Neural crest cell (in vitro differentiated cells): ENCODE data around the gene KARS1. TPM values are rescaled to one million over a fixed set of nuclear protein-coding genes. Genes with fewer than 3 reads are reported as not detected.
A peak's percentile ranks its signal among the peaks of the same experiment; 100 is the strongest.

Source experiments
- DNase-seq: peaks from one replicate; pipeline ENCODE4 v3.0.0; 2021; ENCODE audit warnings: low read depth, mixed read lengths, low spot score
- H3K27ac Mint-ChIP-seq: one replicate; pipeline ENCODE4 v1.8.0; 2021; ENCODE audit warnings: mild to moderate bottlenecking, mixed read lengths; ENCODE audit not compliant: unreplicated experiment
- H3K27me3 Mint-ChIP-seq: 2 replicates; pipeline ENCODE4 v1.8.0; 2021; ENCODE audit warnings: low read depth, mild to moderate bottlenecking, mixed read lengths
- H3K36me3 Mint-ChIP-seq: 2 replicates; pipeline ENCODE4 v1.8.0; 2021; ENCODE audit warnings: low read depth, mild to moderate bottlenecking, mixed read lengths
- H3K4me1 Mint-ChIP-seq: 2 replicates; pipeline ENCODE4 v1.8.0; 2021; ENCODE audit warnings: mixed read lengths
- H3K4me3 Mint-ChIP-seq: one replicate; pipeline ENCODE4 v1.8.0; 2021; ENCODE audit warnings: mild to moderate bottlenecking, mixed read lengths
- H3K9me3 Mint-ChIP-seq: 2 replicates; pipeline ENCODE4 v1.8.0; 2021; ENCODE audit warnings: mixed read lengths
- total RNA-seq: library from RNA; stranded (reverse); gene quantifications from 2 replicates; pipeline ENCODE4 v1.2.1, GENCODE V29; 2021
- TF ChIP-seq, protein P1 (sequence below): fragments of 200-600 bp; sonication (generic); conservative IDR thresholded peaks from 2 replicates; pipeline ENCODE4 v1.5.0; 2021; ENCODE audit warnings: antibody characterized with exemption, mild to moderate bottlenecking

Gene KARS1
- total RNA-seq, 1 donor from 2014 or later, result 161 TPM

DNA sequence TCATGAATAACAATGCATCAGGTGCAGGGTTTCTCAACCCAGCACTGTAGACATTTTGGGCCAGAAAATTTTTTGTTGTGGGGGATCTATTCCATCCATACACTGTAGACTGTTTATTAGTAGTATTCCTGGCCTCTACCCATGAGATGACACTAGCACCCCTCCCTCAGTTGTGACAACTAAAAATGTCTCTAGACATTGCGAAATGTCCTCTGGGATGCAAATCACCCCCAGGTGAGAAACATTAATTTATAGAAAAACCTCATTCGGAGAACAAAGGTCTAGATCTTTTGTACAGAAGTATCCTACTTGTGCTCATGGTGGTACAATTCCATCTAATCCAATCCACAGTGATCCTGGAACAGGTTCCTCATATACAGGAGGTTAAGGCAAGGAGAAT lies 28.7 kb downstream of the KARS1 start:
- H3K27me3 Mint-ChIP-seq, result no peaks in the 10 kb centered on the region

DNA sequence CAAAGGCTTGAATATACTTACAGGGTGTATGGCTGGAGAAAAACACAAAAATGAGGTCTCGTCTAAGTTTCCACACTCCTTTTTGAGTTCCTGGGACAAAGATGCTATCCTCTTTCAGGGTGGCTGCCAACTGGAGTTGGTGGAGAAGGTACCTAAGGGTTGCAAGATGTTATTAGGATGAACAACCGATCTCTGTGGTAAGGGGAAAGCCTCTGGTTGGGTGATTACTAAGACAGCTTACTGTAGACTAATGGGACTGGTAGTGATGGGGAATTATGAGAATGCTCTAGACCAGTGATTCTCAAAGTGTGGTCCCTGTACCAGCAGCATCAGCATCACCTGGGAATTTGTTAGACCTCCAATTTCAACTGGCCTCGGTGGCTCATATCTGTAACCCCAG lies 30.3 kb downstream of the KARS1 start:
- no peak overlapping the region for H3K27ac Mint-ChIP-seq
- H3K27me3 Mint-ChIP-seq, result no peaks in the 10 kb centered on the region
- TF ChIP-seq, protein P1, sequence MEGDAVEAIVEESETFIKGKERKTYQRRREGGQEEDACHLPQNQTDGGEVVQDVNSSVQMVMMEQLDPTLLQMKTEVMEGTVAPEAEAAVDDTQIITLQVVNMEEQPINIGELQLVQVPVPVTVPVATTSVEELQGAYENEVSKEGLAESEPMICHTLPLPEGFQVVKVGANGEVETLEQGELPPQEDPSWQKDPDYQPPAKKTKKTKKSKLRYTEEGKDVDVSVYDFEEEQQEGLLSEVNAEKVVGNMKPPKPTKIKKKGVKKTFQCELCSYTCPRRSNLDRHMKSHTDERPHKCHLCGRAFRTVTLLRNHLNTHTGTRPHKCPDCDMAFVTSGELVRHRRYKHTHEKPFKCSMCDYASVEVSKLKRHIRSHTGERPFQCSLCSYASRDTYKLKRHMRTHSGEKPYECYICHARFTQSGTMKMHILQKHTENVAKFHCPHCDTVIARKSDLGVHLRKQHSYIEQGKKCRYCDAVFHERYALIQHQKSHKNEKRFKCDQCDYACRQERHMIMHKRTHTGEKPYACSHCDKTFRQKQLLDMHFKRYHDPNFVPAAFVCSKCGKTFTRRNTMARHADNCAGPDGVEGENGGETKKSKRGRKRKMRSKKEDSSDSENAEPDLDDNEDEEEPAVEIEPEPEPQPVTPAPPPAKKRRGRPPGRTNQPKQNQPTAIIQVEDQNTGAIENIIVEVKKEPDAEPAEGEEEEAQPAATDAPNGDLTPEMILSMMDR, result no peak
- no peak for DNase-seq
- H3K9me3 Mint-ChIP-seq, result no peaks in the 10 kb centered on the region
- no peak overlapping the region for H3K4me3 Mint-ChIP-seq
- H3K36me3 Mint-ChIP-seq, result peaks cover 21% of the 10 kb centered on the region
- H3K4me1 Mint-ChIP-seq, result peaks cover 16% of the 10 kb centered on the region

More for the DNA sequence above, 28.7 kb downstream of the KARS1 start:
- TF ChIP-seq, protein P1, result no peak
- DNase-seq, result no peak
- Mint-ChIP-seq H3K36me3 (peaks cover 15% of the 10 kb centered on the region), H3K4me1 (peaks cover 29% of the 10 kb centered on the region), H3K4me3 (peak overlapping the region; percentile 8), H3K9me3 (no peaks in the 10 kb centered on the region), H3K27ac (no peak overlapping the region)

DNA sequence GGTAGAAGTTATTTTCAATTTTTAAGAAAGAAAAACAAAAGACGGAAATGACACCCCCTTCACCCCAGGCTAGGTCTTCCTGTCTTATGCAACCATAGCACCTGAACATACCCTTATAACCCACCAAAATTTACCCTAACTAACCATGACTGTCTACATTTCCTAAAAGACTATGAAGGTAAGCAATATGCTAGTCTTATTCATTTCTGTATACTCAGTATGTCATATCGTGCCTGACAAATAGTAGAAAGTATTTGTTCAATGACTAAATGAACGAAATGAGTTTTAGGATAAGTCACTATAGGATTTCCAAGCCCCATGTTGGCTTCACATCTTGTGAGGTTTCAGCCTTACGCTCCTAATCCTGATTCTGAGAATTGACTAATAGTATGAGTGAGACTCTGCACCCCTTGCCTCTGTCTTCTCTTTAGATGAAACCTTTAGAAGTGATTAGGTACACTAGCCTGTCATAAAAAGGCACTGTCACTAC lies 30.9 kb downstream of the KARS1 start:
- no peaks in the 10 kb centered on the region for H3K27me3 Mint-ChIP-seq
- TF ChIP-seq, protein P1, result no peak
- peaks cover 22% of the 10 kb centered on the region for H3K36me3 Mint-ChIP-seq
- no peaks in the 10 kb centered on the region for H3K9me3 Mint-ChIP-seq
- DNase-seq, result no peak
- no peak overlapping the region for H3K27ac Mint-ChIP-seq
- H3K4me3 Mint-ChIP-seq, result no peak overlapping the region
- peaks cover 11% of the 10 kb centered on the region for H3K4me1 Mint-ChIP-seq

DNA sequence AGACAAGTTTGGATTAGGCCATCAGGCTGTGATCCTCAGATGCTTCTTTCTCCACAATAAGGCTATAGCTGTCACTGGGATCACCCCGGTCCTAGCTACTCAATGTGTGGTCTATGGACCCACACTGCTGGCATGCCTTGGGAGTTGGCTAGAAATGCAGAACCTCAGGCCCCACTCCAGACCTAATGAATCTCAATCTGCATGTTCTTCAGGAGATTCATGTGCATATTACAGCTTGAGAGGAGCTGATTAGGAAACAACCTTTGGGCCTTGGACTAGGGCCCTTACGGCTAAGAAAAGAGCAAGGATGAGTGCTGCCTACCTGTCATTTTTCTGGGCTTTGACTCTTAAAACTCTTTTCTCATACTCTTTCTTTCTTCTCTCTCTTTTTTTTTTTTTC lies 31.8 kb downstream of the KARS1 start:
- Mint-ChIP-seq H3K4me3 (no peak overlapping the region), H3K4me1 (peaks cover 1% of the 10 kb centered on the region), H3K36me3 (peaks cover 22% of the 10 kb centered on the region), H3K27me3 (no peaks in the 10 kb centered on the region), H3K27ac (no peak overlapping the region), H3K9me3 (no peaks in the 10 kb centered on the region)
- TF ChIP-seq, protein P1, result no peak
- DNase-seq, result no peak

DNA sequence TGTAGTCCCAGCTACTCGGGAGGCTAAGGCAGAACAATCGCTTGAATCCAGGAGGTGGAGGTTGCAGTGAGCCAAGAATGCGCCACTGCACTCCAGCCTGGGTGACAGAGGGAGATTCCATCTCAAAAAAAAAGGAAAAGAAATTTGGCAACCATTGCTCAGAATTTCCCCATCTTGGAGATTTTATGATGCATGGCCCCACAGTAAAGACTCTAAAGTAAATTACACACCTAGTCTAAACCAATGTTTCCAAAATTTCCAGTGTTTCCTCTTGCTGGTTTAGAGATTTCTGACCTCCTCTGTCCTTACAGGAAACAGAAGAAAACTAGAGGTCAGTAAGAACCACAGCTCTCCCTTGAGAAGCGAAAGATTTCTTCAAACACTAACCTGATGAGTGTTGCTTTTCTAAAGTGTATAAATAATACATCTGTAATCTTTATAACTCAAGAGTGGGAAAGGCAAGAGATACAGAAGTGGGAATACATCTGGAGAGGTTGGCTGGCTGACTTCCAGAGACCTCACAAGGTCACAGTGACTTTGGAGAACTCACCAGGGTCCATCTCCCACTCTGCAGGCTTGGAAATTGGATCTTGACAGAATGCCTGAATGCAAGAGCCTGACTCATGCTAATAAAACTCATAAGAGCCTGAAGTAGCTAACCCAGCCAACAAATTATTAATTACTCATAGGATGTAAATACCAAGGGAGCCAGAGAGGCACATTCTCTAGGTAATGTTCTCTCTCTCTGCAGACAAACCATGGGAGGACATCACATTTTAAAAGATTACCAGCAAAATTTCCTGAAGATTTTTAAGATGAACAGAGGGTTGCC lies 33.2 kb downstream of the KARS1 start:
- TF ChIP-seq, protein P1, result no peak
- no peak overlapping the region for H3K27ac Mint-ChIP-seq
- no peaks in the 10 kb centered on the region for H3K9me3 Mint-ChIP-seq
- DNase-seq, result no peak
- no peak overlapping the region for H3K4me3 Mint-ChIP-seq
- peaks cover 18% of the 10 kb centered on the region for H3K36me3 Mint-ChIP-seq
- no peaks in the 10 kb centered on the region for H3K4me1 Mint-ChIP-seq
- H3K27me3 Mint-ChIP-seq, result no peaks in the 10 kb centered on the region
